Bronchial epithelial cell (primary cell): ENCODE data around the gene ABCD1. TPM values are rescaled to one million over a fixed set of nuclear protein-coding genes. Genes with fewer than 3 reads are reported as not detected.

ENCODE experiments used
- DNase-seq: peaks from one replicate; pipeline ENCODE4 v3.0.0-alpha.2; 2010; ENCODE audit warnings: low read depth
- FAIRE-seq: peaks from 2 replicates; lab custom pipeline; 2011; peaks lifted over from hg19 to GRCh38; lab: Jason Lieb, UNC
- H3K27me3 ChIP-seq: 2 replicates; pipeline ENCODE4 v1.5.1; 2011; ENCODE audit warnings: low read length; ENCODE audit not compliant: control insufficient read depth, insufficient read depth
- H3K36me3 ChIP-seq: 2 replicates; pipeline ENCODE4 v1.5.1; 2011; ENCODE audit warnings: low read length; ENCODE audit not compliant: control insufficient read depth, insufficient read depth
- H3K4me3 ChIP-seq: 2 replicates; pipeline ENCODE4 v1.5.1; 2011; ENCODE audit warnings: mild to moderate bottlenecking, low read depth, low read length, control low read depth
- total RNA-seq: library from RNA; depleted of rRNA; stranded (reverse); fragments of >200 nt; gene quantifications from 2 replicates; pipeline ENCODE4 v1.2.1, GENCODE V29; 2014
- TF ChIP-seq, protein P1 (sequence below): IDR thresholded peaks from 2 replicates; pipeline ENCODE4 v1.5.1; 2011; ENCODE audit warnings: mild to moderate bottlenecking, moderate library complexity, low read length, control low read depth, inconsistent platforms; ENCODE audit not compliant: insufficient read depth, severe bottlenecking

The ABCD1 gene
- total RNA-seq, 1 donor from 2014 or later = 1.8 TPM

DNA sequence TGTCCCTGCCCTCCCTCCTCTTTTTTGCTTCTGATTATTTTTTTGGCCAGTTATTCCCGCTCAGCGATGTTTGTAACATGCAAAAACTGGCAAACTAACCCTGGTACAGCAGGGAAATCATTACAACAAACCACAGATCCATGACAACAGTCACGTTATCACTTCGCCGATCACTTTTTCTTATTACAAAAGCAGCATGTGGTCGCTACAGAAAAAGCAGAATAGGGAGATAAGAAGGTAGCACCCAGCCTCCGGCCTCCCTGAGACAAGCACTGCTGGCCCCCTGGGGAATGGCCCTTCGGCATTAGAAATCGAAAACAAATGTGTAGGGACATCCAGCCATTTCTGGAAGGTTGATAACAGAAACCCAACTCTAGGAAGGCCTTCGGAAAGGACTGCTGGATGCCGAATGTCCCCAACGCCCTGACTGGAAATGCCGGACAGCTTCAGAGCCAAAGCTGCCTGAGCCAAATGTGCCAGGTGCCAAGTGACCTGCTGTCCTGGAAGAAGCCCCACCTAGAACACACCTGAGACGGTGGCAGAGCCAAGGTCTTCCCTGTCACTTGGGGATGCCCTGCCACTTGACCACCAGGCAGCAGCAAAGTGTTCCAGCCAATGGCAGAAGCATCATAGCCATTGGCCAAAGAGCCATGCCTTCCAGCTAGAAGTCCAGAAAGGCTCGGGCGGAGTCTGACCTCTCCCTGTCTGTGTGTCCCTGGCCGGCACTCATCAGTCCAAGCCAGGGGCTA is 66.6 kb downstream of the ABCD1 start:
- H3K4me3 ChIP-seq = no peak overlapping the region
- no peaks in the 10 kb centered on the region for H3K27me3 ChIP-seq
- peaks cover 8% of the 10 kb centered on the region for H3K36me3 ChIP-seq
- no peak for DNase-seq
- no peak for FAIRE-seq
- TF ChIP-seq, protein P1, sequence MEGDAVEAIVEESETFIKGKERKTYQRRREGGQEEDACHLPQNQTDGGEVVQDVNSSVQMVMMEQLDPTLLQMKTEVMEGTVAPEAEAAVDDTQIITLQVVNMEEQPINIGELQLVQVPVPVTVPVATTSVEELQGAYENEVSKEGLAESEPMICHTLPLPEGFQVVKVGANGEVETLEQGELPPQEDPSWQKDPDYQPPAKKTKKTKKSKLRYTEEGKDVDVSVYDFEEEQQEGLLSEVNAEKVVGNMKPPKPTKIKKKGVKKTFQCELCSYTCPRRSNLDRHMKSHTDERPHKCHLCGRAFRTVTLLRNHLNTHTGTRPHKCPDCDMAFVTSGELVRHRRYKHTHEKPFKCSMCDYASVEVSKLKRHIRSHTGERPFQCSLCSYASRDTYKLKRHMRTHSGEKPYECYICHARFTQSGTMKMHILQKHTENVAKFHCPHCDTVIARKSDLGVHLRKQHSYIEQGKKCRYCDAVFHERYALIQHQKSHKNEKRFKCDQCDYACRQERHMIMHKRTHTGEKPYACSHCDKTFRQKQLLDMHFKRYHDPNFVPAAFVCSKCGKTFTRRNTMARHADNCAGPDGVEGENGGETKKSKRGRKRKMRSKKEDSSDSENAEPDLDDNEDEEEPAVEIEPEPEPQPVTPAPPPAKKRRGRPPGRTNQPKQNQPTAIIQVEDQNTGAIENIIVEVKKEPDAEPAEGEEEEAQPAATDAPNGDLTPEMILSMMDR = no peak

DNA sequence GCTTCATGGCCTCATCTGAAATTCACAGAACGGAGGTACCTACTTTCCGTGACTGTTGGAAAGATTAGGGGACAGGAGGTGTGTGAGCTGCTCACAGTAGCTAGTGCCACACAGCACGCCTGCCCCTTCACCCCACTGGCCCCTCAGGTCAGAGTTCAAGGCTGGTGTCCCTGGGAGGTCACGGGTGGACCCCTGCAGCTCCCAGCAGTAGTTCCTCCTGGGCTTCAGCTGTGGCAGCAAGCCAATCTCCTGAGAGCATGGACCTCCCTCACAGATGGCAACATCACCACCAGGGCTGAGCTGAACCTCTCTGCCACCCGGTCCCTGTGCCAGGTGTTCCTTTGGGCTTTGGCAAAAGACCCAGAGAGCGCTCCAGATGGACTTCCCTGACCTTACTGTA is 67.7 kb downstream of the ABCD1 start:
- no peak overlapping the region for H3K4me3 ChIP-seq
- TF ChIP-seq, protein P1 = no peak
- peak; percentile 13 for FAIRE-seq
- H3K27me3 ChIP-seq = no peaks in the 10 kb centered on the region
- DNase-seq = no peak
- H3K36me3 ChIP-seq = peaks cover 11% of the 10 kb centered on the region

DNA sequence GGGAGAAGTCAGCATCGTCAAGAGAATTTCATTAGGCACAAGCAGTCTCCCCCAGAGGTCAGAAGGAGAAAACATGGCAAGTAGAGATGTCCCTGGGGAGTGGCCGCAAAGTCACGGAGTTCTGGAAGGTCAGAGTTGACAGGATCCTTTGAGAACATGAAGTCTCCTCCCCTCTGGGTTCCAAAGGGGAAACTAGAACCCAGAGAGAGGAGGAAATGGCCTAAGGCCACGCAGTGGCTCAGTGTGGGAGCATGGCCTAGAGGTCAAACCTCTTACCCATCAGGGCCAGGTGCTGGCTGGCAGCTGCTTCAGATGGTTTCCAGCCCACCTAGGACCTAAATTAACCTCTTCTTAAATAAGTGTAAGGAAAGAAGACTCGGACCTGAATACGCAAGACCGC is 68.6 kb downstream of the ABCD1 start:
- H3K36me3 ChIP-seq = peaks cover 12% of the 10 kb centered on the region
- peak overlapping the region; percentile 78 for H3K4me3 ChIP-seq
- TF ChIP-seq, protein P1 = no peak
- H3K27me3 ChIP-seq = no peaks in the 10 kb centered on the region
- peak; percentile 28 for FAIRE-seq
- DNase-seq = no peak

Other genes starting within 250 kb of the ABCD1 start
- 0.26 TPM in 1 of 2 replicates, not detected in the other for gene BGN, start 229.9 kb upstream of the ABCD1 start, total RNA-seq
- not detected in 2 replicates for gene ATP2B3, start 207.2 kb upstream of the ABCD1 start, total RNA-seq
- 37.1 and 53.4 TPM in 2 replicates for gene CCNQ, start 125.7 kb upstream of the ABCD1 start, total RNA-seq
- gene DUSP9, start 77.7 kb upstream of the ABCD1 start, total RNA-seq = 0.77 and 1.3 TPM in 2 replicates
- gene PNCK, start 51.0 kb upstream of the ABCD1 start, total RNA-seq = 1.5 and 2.1 TPM in 2 replicates
- 42.4 and 49.3 TPM in 2 replicates for gene SLC6A8, start 36.9 kb upstream of the ABCD1 start, total RNA-seq
- gene BCAP31, start 469 bp upstream of the ABCD1 start, total RNA-seq = 300 and 322 TPM in 2 replicates
- gene PLXNB3, start 39.4 kb downstream of the ABCD1 start, total RNA-seq = 4.5 and 5.4 TPM in 2 replicates
- under 0.01 and 0.26 TPM in 2 replicates for gene SRPK3, start 56.2 kb downstream of the ABCD1 start, total RNA-seq
- 26.3 and 27.7 TPM in 2 replicates for gene IDH3G, start 69.5 kb downstream of the ABCD1 start, total RNA-seq
- 126 and 136 TPM in 2 replicates for gene SSR4, start 69.8 kb downstream of the ABCD1 start, total RNA-seq
- under 0.01 TPM in 2 replicates for gene PDZD4, start 105.7 kb downstream of the ABCD1 start, total RNA-seq
- 0.26 and 1.4 TPM in 2 replicates for gene L1CAM, start 161.3 kb downstream of the ABCD1 start, total RNA-seq
- gene AVPR2, start 179.8 kb downstream of the ABCD1 start, total RNA-seq = not detected in 2 replicates
- 0.77 and 0.79 TPM in 2 replicates for gene ARHGAP4, start 201.4 kb downstream of the ABCD1 start, total RNA-seq
- 56.9 and 66.8 TPM in 2 replicates for gene NAA10, start 210.2 kb downstream of the ABCD1 start, total RNA-seq
- 5.5 and 10.3 TPM in 2 replicates for gene RENBP, start 219.8 kb downstream of the ABCD1 start, total RNA-seq
- 5.5 and 7.3 TPM in 2 replicates for gene HCFC1, start 247.0 kb downstream of the ABCD1 start, total RNA-seq
- 4.0 and 5.3 TPM in 2 replicates for gene TMEM187, start 247.9 kb downstream of the ABCD1 start, total RNA-seq